Measurements from ENCODE around the gene NOC4L. TPM values are rescaled to one million over a fixed set of nuclear protein-coding genes. Genes with fewer than 3 reads are reported as not detected.

NOC4L gene
- total RNA-seq, 2 donors from 2014 or later = 12.5 to 29.7 TPM

GRCh38 chr12:132163911-132164288 is 19.6 kb downstream of the NOC4L start:
- Histone ChIP-seq H3K27ac (no peak overlapping the region), H3K9me3 (no peaks in the 10 kb centered on the region), H3K4me1 (no peaks in the 10 kb centered on the region), H3K9ac (ENCODE audit: low read depth in 2 of 2, low read length in 2 of 2) (no peak overlapping the region), H3K36me3 (no peaks in the 10 kb centered on the region), H3K27me3 (no peaks in the 10 kb centered on the region), H3K4me3 (no peak overlapping the region)
- intact Hi-C loops (cut with DNase I) = no loop called here
- TF ChIP-seq CTCF (IDR thresholded peaks at IDR 0.05) = no peak
- DNase-seq = no peak

- no peaks in the 10 kb centered on the region for H3K9me3 ChIP-seq
- no peak for TF ChIP-seq CTCF (IDR thresholded peaks at IDR 0.05)
- H3K27ac ChIP-seq = no peak overlapping the region
- H3K4me1 ChIP-seq = no peaks in the 10 kb centered on the region
- no peak overlapping the region for H3K9ac ChIP-seq (ENCODE audit: low read depth in 2 of 2, low read length in 2 of 2)
- no peak overlapping the region for H3K4me3 ChIP-seq
- DNase-seq = no peak
- intact Hi-C loops (cut with DNase I) = no loop called here
- H3K27me3 ChIP-seq = no peaks in the 10 kb centered on the region
- H3K36me3 ChIP-seq = no peaks in the 10 kb centered on the region
Measured at GRCh38 chr12:132164426-132164825, 20.2 kb downstream of the NOC4L start.

- intact Hi-C loops (cut with DNase I) = no loop called here
- Histone ChIP-seq H3K4me1 (no peaks in the 10 kb centered on the region), H3K27ac (no peak overlapping the region), H3K9me3 (no peaks in the 10 kb centered on the region), H3K27me3 (no peaks in the 10 kb centered on the region), H3K36me3 (no peaks in the 10 kb centered on the region), H3K4me3 (no peak overlapping the region), H3K9ac (ENCODE audit: low read depth in 2 of 2, low read length in 2 of 2) (no peak overlapping the region)
- no peak for TF ChIP-seq CTCF (IDR thresholded peaks at IDR 0.05)
- no peak for DNase-seq
Measured at GRCh38 chr12:132165584-132165983, 21.3 kb downstream of the NOC4L start.

- intact Hi-C loops (cut with DNase I) = no loop called here
Measured at GRCh38 chr12:132166093-132166492, 21.8 kb downstream of the NOC4L start.

GRCh38 chr12:132166801-132167591 is 22.7 kb downstream of the NOC4L start:
- no peaks in the 10 kb centered on the region for H3K36me3 ChIP-seq
- H3K4me3 ChIP-seq = no peak overlapping the region
- no peak for TF ChIP-seq CTCF (IDR thresholded peaks at IDR 0.05)
- intact Hi-C loops (cut with DNase I) = no loop called here
- no peak overlapping the region for H3K9ac ChIP-seq (ENCODE audit: low read depth in 2 of 2, low read length in 2 of 2)
- no peak for DNase-seq
- H3K27ac ChIP-seq = no peak overlapping the region
- H3K27me3 ChIP-seq = no peaks in the 10 kb centered on the region
- H3K4me1 ChIP-seq = no peaks in the 10 kb centered on the region
- no peaks in the 10 kb centered on the region for H3K9me3 ChIP-seq

More at GRCh38 chr12:132166093-132166492, 21.8 kb downstream of the NOC4L start:
- Histone ChIP-seq H3K36me3 (no peaks in the 10 kb centered on the region), H3K4me3 (no peak overlapping the region), H3K27me3 (no peaks in the 10 kb centered on the region), H3K9me3 (no peaks in the 10 kb centered on the region), H3K4me1 (no peaks in the 10 kb centered on the region), H3K9ac (ENCODE audit: low read depth in 2 of 2, low read length in 2 of 2) (no peak overlapping the region), H3K27ac (no peak overlapping the region)
- DNase-seq = no peak
- no peak for TF ChIP-seq CTCF (IDR thresholded peaks at IDR 0.05)
